ENCODE measurements around the gene PCBP3. TPM values are rescaled to one million over a fixed set of nuclear protein-coding genes. Genes with fewer than 3 reads are reported as not detected.
"Not testable (repeated sequence)": the region's sequence is repeated elsewhere in the genome, so short reads cannot be mapped to it uniquely, and the experiment has no call there.

PCBP3 gene
- total RNA-seq, 1 experiment from 2014 or later: not detected

GRCh38 chr21:45962531-45963231 is 319.2 kb downstream of the PCBP3 start:
- DNase-seq (ENCODE audit: low spot score): no peak

GRCh38 chr21:45963232-45963570 is 319.7 kb downstream of the PCBP3 start:
- DNase-seq (ENCODE audit: low spot score): no peak

GRCh38 chr21:45964649-45965048 is 321.1 kb downstream of the PCBP3 start:
- no peak for DNase-seq (ENCODE audit: low spot score)

GRCh38 chr21:45965084-45965809 is 321.7 kb downstream of the PCBP3 start:
- DNase-seq (ENCODE audit: low spot score): no peak

- no peak for DNase-seq (ENCODE audit: low spot score)
Measured at GRCh38 chr21:45966791-45967394, 323.4 kb downstream of the PCBP3 start.

GRCh38 chr21:45969921-45970673 is 326.6 kb downstream of the PCBP3 start:
- DNase-seq (ENCODE audit: low spot score): no peak

GRCh38 chr21:45970674-45971615 is 327.4 kb downstream of the PCBP3 start:
- peak; percentile 32 for DNase-seq (ENCODE audit: low spot score)

- DNase-seq (ENCODE audit: low spot score): no peak
Measured at GRCh38 chr21:45971616-45972352, 328.3 kb downstream of the PCBP3 start.

- no peak for DNase-seq (ENCODE audit: low spot score)
Measured at GRCh38 chr21:45972353-45972715, 328.8 kb downstream of the PCBP3 start.

- DNase-seq (ENCODE audit: low spot score): no peak
Measured at GRCh38 chr21:45972716-45973474, 329.4 kb downstream of the PCBP3 start.

- DNase-seq (ENCODE audit: low spot score): no peak
Measured at GRCh38 chr21:45973475-45974072, 330.0 kb downstream of the PCBP3 start.

- no peak for DNase-seq (ENCODE audit: low spot score)
Measured at GRCh38 chr21:45974073-45975019, 330.8 kb downstream of the PCBP3 start.

- DNase-seq (ENCODE audit: low spot score): no peak
Measured at GRCh38 chr21:45975020-45975666, 331.6 kb downstream of the PCBP3 start.

GRCh38 chr21:45975667-45976409 is 332.3 kb downstream of the PCBP3 start:
- not testable (repeated sequence) for DNase-seq (ENCODE audit: low spot score)

- no peak for DNase-seq (ENCODE audit: low spot score)
Measured at GRCh38 chr21:45976701-45977311, 333.3 kb downstream of the PCBP3 start.

GRCh38 chr21:45977396-45977795 is 333.9 kb downstream of the PCBP3 start:
- no peak for DNase-seq (ENCODE audit: low spot score)
